NT2/D1 (cell line): ENCODE measurements around the gene EDN1.

Source experiments
- DNase-seq: peaks from one replicate; pipeline ENCODE4 v3.0.0-alpha.2; 2011; ENCODE audit warnings: low read depth, low spot score
- H3K27me3 ChIP-seq: 2 replicates; pipeline ENCODE4 v1.6.0; 2011; ENCODE audit warnings: mild to moderate bottlenecking; ENCODE audit not compliant: insufficient read length, insufficient read depth
- H3K36me3 ChIP-seq: 2 replicates; pipeline ENCODE4 v1.6.1; 2011; ENCODE audit warnings: mild to moderate bottlenecking, low read length, mixed read lengths; ENCODE audit not compliant: insufficient read depth, insufficient read length
- H3K4me1 ChIP-seq: 2 replicates; pipeline ENCODE4 v1.5.1; 2011; ENCODE audit not compliant: insufficient read depth, insufficient read length
- H3K4me3 ChIP-seq: 2 replicates; pipeline ENCODE4 v1.5.1; 2011; ENCODE audit warnings: low read depth; ENCODE audit not compliant: insufficient read length
- H3K9ac ChIP-seq: 2 replicates; pipeline ENCODE4 v1.6.0; 2011; ENCODE audit warnings: low read depth; ENCODE audit not compliant: insufficient read length
- H3K9me3 ChIP-seq: 2 replicates; pipeline ENCODE4 v1.5.1; 2011; ENCODE audit warnings: mild to moderate bottlenecking, low read length; ENCODE audit not compliant: insufficient read depth
- SUZ12 ChIP-seq: IDR thresholded peaks from 2 replicates; pipeline ENCODE4 v1.6.1; 2011; ENCODE audit not compliant: insufficient read length, insufficient read depth; ENCODE audit errors: extremely low read depth
- YY1 ChIP-seq: IDR thresholded peaks from 2 replicates; pipeline ENCODE4 v1.6.1; 2011; ENCODE audit not compliant: insufficient read length, insufficient read depth
- ZNF274 ChIP-seq: IDR thresholded peaks from 2 replicates; pipeline ENCODE4 v1.6.1; 2011; ENCODE audit warnings: mild to moderate bottlenecking, low read depth, low read length

EDN1 gene

DNA sequence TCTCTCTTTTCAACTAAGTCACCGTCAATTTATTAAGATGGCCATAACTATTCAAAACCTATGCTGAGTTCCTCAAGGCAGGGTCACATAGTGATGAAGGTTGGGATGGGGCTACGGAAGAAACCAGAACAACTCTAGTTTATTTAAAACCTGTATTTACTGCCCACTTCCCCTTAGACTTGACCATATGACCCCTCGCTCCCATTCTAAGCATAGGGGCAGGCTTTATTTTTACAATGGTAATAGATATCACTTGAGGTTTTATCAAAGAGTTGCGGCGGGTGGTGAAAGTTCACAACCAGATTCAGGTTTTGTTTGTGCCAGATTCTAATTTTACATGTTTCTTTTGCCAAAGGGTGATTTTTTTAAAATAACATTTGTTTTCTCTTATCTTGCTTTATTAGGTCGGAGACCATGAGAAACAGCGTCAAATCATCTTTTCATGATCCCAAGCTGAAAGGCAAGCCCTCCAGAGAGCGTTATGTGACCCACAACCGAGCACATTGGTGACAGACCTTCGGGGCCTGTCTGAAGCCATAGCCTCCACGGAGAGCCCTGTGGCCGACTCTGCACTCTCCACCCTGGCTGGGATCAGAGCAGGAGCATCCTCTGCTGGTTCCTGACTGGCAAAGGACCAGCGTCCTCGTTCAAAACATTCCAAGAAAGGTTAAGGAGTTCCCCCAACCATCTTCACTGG lies 5.5 kb downstream of the EDN1 start:
- Histone ChIP-seq H3K9me3 (no peaks in the 10 kb centered on the region), H3K4me3 (no peak overlapping the region), H3K4me1 (peaks cover 2% of the 10 kb centered on the region), H3K36me3 (peaks cover 38% of the 10 kb centered on the region), H3K27me3 (no peaks in the 10 kb centered on the region), H3K9ac (no peak overlapping the region)
- no peak for TF ChIP-seq ZNF274
- TF ChIP-seq SUZ12: no peak
- no peak for TF ChIP-seq YY1
- no peak for DNase-seq

DNA sequence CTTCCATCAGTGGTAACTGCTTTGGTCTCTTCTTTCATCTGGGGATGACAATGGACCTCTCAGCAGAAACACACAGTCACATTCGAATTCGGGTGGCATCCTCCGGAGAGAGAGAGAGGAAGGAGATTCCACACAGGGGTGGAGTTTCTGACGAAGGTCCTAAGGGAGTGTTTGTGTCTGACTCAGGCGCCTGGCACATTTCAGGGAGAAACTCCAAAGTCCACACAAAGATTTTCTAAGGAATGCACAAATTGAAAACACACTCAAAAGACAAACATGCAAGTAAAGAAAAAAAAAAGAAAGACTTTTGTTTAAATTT lies 6.1 kb downstream of the EDN1 start:
- H3K36me3 ChIP-seq: peaks cover 38% of the 10 kb centered on the region
- peaks cover 2% of the 10 kb centered on the region for H3K4me1 ChIP-seq
- TF ChIP-seq SUZ12 (no peak), YY1 (no peak), ZNF274 (no peak)
- no peaks in the 10 kb centered on the region for H3K27me3 ChIP-seq
- H3K9ac ChIP-seq: no peak overlapping the region
- no peaks in the 10 kb centered on the region for H3K9me3 ChIP-seq
- no peak overlapping the region for H3K4me3 ChIP-seq
- no peak for DNase-seq

DNA sequence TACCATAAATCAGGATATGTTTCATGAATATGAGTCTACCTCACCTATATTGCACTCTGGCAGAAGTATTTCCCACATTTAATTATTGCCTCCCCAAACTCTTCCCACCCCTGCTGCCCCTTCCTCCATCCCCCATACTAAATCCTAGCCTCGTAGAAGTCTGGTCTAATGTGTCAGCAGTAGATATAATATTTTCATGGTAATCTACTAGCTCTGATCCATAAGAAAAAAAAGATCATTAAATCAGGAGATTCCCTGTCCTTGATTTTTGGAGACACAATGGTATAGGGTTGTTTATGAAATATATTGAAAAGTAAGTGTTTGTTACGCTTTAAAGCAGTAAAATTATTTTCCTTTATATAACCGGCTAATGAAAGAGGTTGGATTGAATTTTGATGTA lies 6.4 kb downstream of the EDN1 start:
- Histone ChIP-seq H3K4me1 (peaks cover 2% of the 10 kb centered on the region), H3K27me3 (no peaks in the 10 kb centered on the region), H3K9ac (no peak overlapping the region), H3K9me3 (no peaks in the 10 kb centered on the region), H3K4me3 (no peak overlapping the region), H3K36me3 (peaks cover 38% of the 10 kb centered on the region)
- DNase-seq: no peak
- no peak for TF ChIP-seq YY1
- TF ChIP-seq SUZ12: no peak
- no peak for TF ChIP-seq ZNF274

DNA sequence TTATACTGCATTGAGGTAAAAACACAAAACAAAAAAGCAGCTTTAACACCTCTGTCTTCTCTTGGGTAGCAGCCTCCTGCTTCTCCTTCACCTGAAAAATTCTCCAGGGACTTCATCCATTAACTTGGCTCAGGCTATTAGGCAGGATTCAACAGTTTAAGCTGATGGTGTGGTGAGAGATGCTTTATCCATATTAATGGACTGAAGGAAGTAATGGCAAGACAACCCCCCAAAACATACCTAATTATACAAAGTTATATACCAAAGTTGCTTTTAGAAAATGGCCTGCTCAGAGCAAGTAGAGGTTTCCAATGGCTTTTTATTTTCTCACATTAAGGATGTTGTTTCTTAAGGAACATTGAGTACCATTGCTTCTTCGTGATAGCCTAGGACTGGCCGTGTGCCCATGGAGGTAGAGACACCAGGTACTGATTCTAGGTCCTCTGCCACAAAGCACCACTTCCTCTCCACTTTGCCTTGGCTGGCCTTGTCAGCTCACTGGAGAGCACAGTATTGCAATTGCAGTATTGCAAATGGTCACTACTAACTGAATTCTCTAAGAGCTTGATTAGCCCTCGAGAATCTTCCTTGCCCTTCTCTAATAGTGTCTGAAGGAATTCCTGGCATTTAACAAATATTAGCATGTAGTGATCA lies 7.3 kb downstream of the EDN1 start:
- Histone ChIP-seq H3K4me1 (peaks cover 2% of the 10 kb centered on the region), H3K36me3 (peaks cover 38% of the 10 kb centered on the region), H3K27me3 (no peaks in the 10 kb centered on the region), H3K9ac (no peak overlapping the region), H3K9me3 (no peaks in the 10 kb centered on the region), H3K4me3 (no peak overlapping the region)
- no peak for TF ChIP-seq SUZ12
- no peak for TF ChIP-seq YY1
- no peak for TF ChIP-seq ZNF274
- DNase-seq: no peak

- Histone ChIP-seq H3K9me3 (no peaks in the 10 kb centered on the region), H3K27me3 (no peaks in the 10 kb centered on the region), H3K36me3 (peaks cover 30% of the 10 kb centered on the region), H3K4me1 (peaks cover 2% of the 10 kb centered on the region), H3K9ac (no peak overlapping the region), H3K4me3 (no peak overlapping the region)
- no peak for DNase-seq
- TF ChIP-seq ZNF274: no peak
- no peak for TF ChIP-seq SUZ12
- no peak for TF ChIP-seq YY1
These were observed 8.1 kb downstream of the EDN1 start for GRCh38 chr6:12298017-12298978.

- Histone ChIP-seq H3K4me1 (peaks cover 2% of the 10 kb centered on the region), H3K36me3 (peaks cover 23% of the 10 kb centered on the region), H3K27me3 (no peaks in the 10 kb centered on the region), H3K4me3 (no peak overlapping the region), H3K9me3 (no peaks in the 10 kb centered on the region), H3K9ac (no peak overlapping the region)
- DNase-seq: no peak
- TF ChIP-seq ZNF274: no peak
- TF ChIP-seq SUZ12: no peak
- TF ChIP-seq YY1: no peak
These were observed 8.8 kb downstream of the EDN1 start for GRCh38 chr6:12298995-12299394.

GRCh38 chr6:12301018-12301417 lies 10.9 kb downstream of the EDN1 start:
- Histone ChIP-seq H3K4me3 (no peak overlapping the region), H3K9ac (no peak overlapping the region), H3K36me3 (peaks cover 8% of the 10 kb centered on the region), H3K27me3 (no peaks in the 10 kb centered on the region), H3K9me3 (no peaks in the 10 kb centered on the region), H3K4me1 (peaks cover under 1% of the 10 kb centered on the region)
- TF ChIP-seq SUZ12: no peak
- TF ChIP-seq ZNF274: no peak
- TF ChIP-seq YY1: no peak
- no peak for DNase-seq
